GM19455 (cell line): Measurements from ENCODE around the gene CBFA2T2.
A peak's percentile ranks its signal among the peaks of the same experiment; 100 is the strongest.
"Not testable (repeated sequence)": the region's sequence is repeated elsewhere in the genome, so short reads cannot be mapped to it uniquely, and the experiment has no call there.

ENCODE experiments used
- ATAC-seq: cut with Tn5 transposase; IDR thresholded peaks from one replicate; pipeline ENCODE4 v1.9.1; 2021; ENCODE audit not compliant: unreplicated experiment

The CBFA2T2 gene

GRCh38 chr20:33541797-33542196 lies 51.9 kb downstream of the CBFA2T2 start:
- no peak for ATAC-seq

- ATAC-seq: no peak
Measured at GRCh38 chr20:33545763-33546162, 55.9 kb downstream of the CBFA2T2 start.

- ATAC-seq: no peak
Measured at GRCh38 chr20:33549229-33549999, 59.5 kb downstream of the CBFA2T2 start.

- ATAC-seq: no peak
Measured at GRCh38 chr20:33551778-33552177, 61.9 kb downstream of the CBFA2T2 start.

- no peak for ATAC-seq
Measured at GRCh38 chr20:33552519-33552918, 62.6 kb downstream of the CBFA2T2 start.

GRCh38 chr20:33553516-33553915 lies 63.6 kb downstream of the CBFA2T2 start:
- ATAC-seq: no peak

GRCh38 chr20:33554914-33555420 lies 65.1 kb downstream of the CBFA2T2 start:
- ATAC-seq: peak; percentile 90

GRCh38 chr20:33555755-33556154 lies 65.9 kb downstream of the CBFA2T2 start:
- no peak for ATAC-seq

- no peak for ATAC-seq
Measured at GRCh38 chr20:33556246-33556645, 66.3 kb downstream of the CBFA2T2 start.

GRCh38 chr20:33558348-33559144 lies 68.7 kb downstream of the CBFA2T2 start:
- no peak for ATAC-seq

GRCh38 chr20:33559212-33559611 lies 69.3 kb downstream of the CBFA2T2 start:
- ATAC-seq: no peak

GRCh38 chr20:33560026-33560425 lies 70.1 kb downstream of the CBFA2T2 start:
- ATAC-seq: no peak

GRCh38 chr20:33561053-33561452 lies 71.2 kb downstream of the CBFA2T2 start:
- not testable (repeated sequence) for ATAC-seq

- ATAC-seq: no peak
Measured at GRCh38 chr20:33561692-33562601, 72.1 kb downstream of the CBFA2T2 start.

- ATAC-seq: no peak
Measured at GRCh38 chr20:33563788-33564187, 73.9 kb downstream of the CBFA2T2 start.

GRCh38 chr20:33566781-33567603 lies 77.1 kb downstream of the CBFA2T2 start:
- ATAC-seq: no peak

GRCh38 chr20:33567949-33568348 lies 78.1 kb downstream of the CBFA2T2 start:
- no peak for ATAC-seq

GRCh38 chr20:33568378-33568777 lies 78.5 kb downstream of the CBFA2T2 start:
- ATAC-seq: no peak

- no peak for ATAC-seq
Measured at GRCh38 chr20:33568868-33569801, 79.2 kb downstream of the CBFA2T2 start.
